ENCODE data around the gene IFT172. TPM values are rescaled to one million over a fixed set of nuclear protein-coding genes. Genes with fewer than 3 reads are reported as not detected.

The IFT172 gene
- total RNA-seq, 1 donor from 2014 or later = 30.7 TPM

DNA sequence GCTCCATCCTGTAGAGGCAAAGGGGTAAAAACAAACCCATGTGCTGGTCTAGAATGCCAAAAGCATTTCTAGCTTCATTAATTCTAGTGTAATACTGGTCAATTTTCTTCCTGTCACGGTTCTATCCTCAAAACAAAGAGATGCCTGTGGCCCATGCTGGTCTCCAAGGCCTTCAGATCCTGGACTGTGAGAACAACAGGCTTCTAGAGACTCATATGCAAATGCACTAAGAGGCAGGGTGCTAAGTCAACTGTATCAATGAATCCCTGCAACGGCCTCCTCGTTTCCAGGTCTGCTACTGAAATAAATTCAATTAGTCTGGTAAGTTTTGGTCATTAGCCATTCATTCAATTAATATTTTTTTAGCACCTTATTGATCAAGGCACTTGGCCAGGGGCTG, 4.0 kb downstream of the IFT172 start:
- Histone ChIP-seq H3K27me3 (no peaks in the 10 kb centered on the region), H3K4me1 (peaks cover 15% of the 10 kb centered on the region), H3K4me3 (no peak overlapping the region), H3K9me3 (no peaks in the 10 kb centered on the region), H3K36me3 (peaks cover 0 to 29% of the 10 kb centered on the region in 2 donors), H3K27ac (no peak overlapping the region)
- TF ChIP-seq POLR2A (IDR thresholded peaks at IDR 0.05) = no peak
- no peak for TF ChIP-seq POLR2AphosphoS5 (IDR thresholded peaks at IDR 0.05; ENCODE audit: insufficient read depth in 1 of 2, low read depth in 1 of 2)
- TF ChIP-seq, protein P1, sequence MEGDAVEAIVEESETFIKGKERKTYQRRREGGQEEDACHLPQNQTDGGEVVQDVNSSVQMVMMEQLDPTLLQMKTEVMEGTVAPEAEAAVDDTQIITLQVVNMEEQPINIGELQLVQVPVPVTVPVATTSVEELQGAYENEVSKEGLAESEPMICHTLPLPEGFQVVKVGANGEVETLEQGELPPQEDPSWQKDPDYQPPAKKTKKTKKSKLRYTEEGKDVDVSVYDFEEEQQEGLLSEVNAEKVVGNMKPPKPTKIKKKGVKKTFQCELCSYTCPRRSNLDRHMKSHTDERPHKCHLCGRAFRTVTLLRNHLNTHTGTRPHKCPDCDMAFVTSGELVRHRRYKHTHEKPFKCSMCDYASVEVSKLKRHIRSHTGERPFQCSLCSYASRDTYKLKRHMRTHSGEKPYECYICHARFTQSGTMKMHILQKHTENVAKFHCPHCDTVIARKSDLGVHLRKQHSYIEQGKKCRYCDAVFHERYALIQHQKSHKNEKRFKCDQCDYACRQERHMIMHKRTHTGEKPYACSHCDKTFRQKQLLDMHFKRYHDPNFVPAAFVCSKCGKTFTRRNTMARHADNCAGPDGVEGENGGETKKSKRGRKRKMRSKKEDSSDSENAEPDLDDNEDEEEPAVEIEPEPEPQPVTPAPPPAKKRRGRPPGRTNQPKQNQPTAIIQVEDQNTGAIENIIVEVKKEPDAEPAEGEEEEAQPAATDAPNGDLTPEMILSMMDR (IDR thresholded peaks at IDR 0.05) = no peak
- no peak for DNase-seq (ENCODE audit: extremely low spot score in 2 of 2)
- intact Hi-C loops (cut with DNase I) = no loop called here

DNA sequence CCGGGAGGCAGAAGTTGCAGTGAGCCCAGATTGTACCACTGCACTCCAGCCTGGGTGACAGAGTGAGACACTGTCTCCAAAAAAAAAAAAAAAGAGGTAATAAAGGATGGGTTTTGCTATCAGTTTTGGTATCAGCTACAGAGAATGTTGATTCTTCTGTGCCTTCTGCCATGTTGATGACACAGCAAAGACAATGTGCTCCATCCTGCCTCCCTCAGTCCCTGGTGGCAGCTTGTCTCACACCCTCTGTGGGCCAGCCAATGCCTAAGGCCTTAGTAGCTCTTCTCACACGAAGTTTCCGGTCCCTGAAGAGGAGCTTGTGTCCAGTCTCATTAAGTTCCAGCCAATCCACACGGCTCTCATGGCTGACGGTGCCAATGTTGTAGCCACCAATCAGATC, 17.6 kb downstream of the IFT172 start:
- peaks cover 0 to 26% of the 10 kb centered on the region in 2 donors for H3K36me3 ChIP-seq
- H3K27ac ChIP-seq = no peak overlapping the region
- no peaks in the 10 kb centered on the region for H3K27me3 ChIP-seq
- no peaks in the 10 kb centered on the region for H3K9me3 ChIP-seq
- no peak for DNase-seq (ENCODE audit: extremely low spot score in 2 of 2)
- no peak overlapping the region for H3K4me3 ChIP-seq
- intact Hi-C loops (cut with DNase I) = no loop called here
- H3K4me1 ChIP-seq = no peaks in the 10 kb centered on the region
- no peak for TF ChIP-seq POLR2A (IDR thresholded peaks at IDR 0.05)
- TF ChIP-seq, protein P1 (IDR thresholded peaks at IDR 0.05) = no peak
- no peak for TF ChIP-seq POLR2AphosphoS5 (IDR thresholded peaks at IDR 0.05; ENCODE audit: insufficient read depth in 1 of 2, low read depth in 1 of 2)

DNA sequence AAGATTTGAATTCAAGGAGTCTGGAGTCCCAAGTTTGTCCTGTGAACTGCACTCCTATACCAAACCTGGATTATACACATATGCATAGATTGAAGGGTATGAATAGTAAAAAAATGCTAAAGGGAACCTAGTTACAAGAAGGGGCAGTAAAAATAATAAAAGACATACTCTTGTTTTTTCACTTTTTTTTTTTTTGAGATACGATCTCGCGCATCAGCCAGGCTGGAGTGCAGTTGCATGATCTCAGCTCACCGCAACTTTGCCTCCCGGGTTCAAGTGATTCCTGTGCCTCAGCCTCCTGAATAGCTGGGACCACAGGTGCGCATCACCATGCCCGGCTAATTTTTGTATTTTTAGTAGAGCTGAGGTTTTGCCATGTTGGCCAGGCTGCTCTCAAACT, 25.1 kb downstream of the IFT172 start:
- Histone ChIP-seq H3K36me3 (peaks cover 0 to 2% of the 10 kb centered on the region in 2 donors), H3K4me3 (no peak overlapping the region), H3K27me3 (no peaks in the 10 kb centered on the region), H3K4me1 (no peaks in the 10 kb centered on the region), H3K9me3 (no peaks in the 10 kb centered on the region), H3K27ac (no peak overlapping the region)
- no peak for DNase-seq (ENCODE audit: extremely low spot score in 2 of 2)
- intact Hi-C loops (cut with DNase I) = no loop called here
- TF ChIP-seq POLR2A (IDR thresholded peaks at IDR 0.05) (no peak), POLR2AphosphoS5 (IDR thresholded peaks at IDR 0.05; ENCODE audit: insufficient read depth in 1 of 2, low read depth in 1 of 2) (no peak)
- TF ChIP-seq, protein P1 (IDR thresholded peaks at IDR 0.05) = no peak

DNA sequence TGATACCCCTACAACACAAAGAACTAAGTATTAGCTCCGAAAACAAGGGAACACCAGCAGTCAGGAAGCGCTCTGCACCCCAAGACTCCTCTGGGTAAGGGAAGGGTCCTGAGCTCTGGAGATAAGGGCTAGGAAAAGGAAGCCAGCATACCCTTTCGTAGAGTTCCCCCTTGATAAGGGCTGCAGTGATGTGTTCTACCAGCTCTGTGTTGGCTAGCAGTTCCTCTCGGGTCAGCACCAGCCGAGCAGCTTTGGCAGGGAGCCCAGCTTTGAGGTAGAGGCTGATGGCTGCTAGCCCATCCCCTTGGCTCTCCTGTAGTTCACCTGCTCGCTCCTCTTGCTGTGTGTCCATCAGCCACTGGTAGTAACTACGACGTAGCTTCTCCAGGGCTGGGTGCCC, 28.4 kb downstream of the IFT172 start:
- peaks cover 0 to 21% of the 10 kb centered on the region in 2 donors for H3K36me3 ChIP-seq
- no peak for DNase-seq (ENCODE audit: extremely low spot score in 2 of 2)
- TF ChIP-seq POLR2A (IDR thresholded peaks at IDR 0.05) = no peak
- TF ChIP-seq, protein P1 (IDR thresholded peaks at IDR 0.05) = no peak
- TF ChIP-seq POLR2AphosphoS5 (IDR thresholded peaks at IDR 0.05; ENCODE audit: insufficient read depth in 1 of 2, low read depth in 1 of 2) = no peak
- intact Hi-C loops (cut with DNase I) = no loop called here
- no peaks in the 10 kb centered on the region for H3K4me1 ChIP-seq
- no peaks in the 10 kb centered on the region for H3K9me3 ChIP-seq
- no peak overlapping the region for H3K27ac ChIP-seq
- H3K27me3 ChIP-seq = no peaks in the 10 kb centered on the region
- H3K4me3 ChIP-seq = no peak overlapping the region

DNA sequence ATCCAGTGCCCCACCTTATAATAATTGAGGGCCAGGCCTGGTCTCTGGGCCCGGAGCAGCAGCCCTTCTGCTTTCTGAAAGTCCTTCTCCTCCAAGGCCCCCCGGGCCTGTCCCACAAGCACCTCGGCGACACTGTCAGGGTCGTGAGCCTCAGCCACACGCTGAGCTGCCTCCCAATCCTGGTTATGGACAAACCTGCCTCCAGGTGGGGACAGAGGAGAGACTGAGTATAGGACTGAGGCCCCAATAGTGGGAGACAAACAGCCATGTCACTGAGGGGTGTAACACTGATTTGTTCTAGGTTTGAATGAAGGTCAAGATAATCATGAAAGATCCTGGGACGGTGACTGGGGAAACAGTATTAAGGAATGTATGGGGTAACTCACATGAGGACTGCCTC, 35.6 kb downstream of the IFT172 start:
- peaks cover 0 to 52% of the 10 kb centered on the region in 2 donors for H3K36me3 ChIP-seq
- no peak for TF ChIP-seq POLR2A (IDR thresholded peaks at IDR 0.05)
- TF ChIP-seq POLR2AphosphoS5 (IDR thresholded peaks at IDR 0.05; ENCODE audit: insufficient read depth in 1 of 2, low read depth in 1 of 2) = no peak
- TF ChIP-seq, protein P1 (IDR thresholded peaks at IDR 0.05) = no peak
- H3K4me1 ChIP-seq = no peaks in the 10 kb centered on the region

More for the DNA sequence above, 35.6 kb downstream of the IFT172 start:
- no peak for DNase-seq (ENCODE audit: extremely low spot score in 2 of 2)
- no peak overlapping the region for H3K27ac ChIP-seq
- H3K27me3 ChIP-seq = no peaks in the 10 kb centered on the region
- H3K9me3 ChIP-seq = no peaks in the 10 kb centered on the region
- intact Hi-C loops (cut with DNase I) = no loop called here
- H3K4me3 ChIP-seq = no peak overlapping the region
